ENCODE results near the gene IKZF2. TPM values are rescaled to one million over a fixed set of nuclear protein-coding genes. Genes with fewer than 3 reads are reported as not detected.

The IKZF2 gene
- total and polyA plus RNA-seq, 2 of the 4 experiments (the other 2 are of a cell fraction): 2.1 to 25.5 TPM

- H3K4me3 ChIP-seq (ENCODE audit: insufficient read depth, low read depth, low read length): no peak overlapping the region
Observed at GRCh38 chr2:213161759-213162515, 10.5 kb upstream of the IKZF2 start.

More at GRCh38 chr2:213161759-213162515, 10.5 kb upstream of the IKZF2 start:
- no peaks in the 10 kb centered on the region for H3K79me1 ChIP-seq (ENCODE audit: low read depth in 1 of 2, low read length in 2 of 2)
- peak overlapping the region; percentile 51 for H3K4me2 ChIP-seq (ENCODE audit: low read depth, low read length)
- DNase-seq: peak; percentile 76
- H3K4me1 ChIP-seq (ENCODE audit: control insufficient read depth, insufficient read depth, low read length): peaks cover 5% of the 10 kb centered on the region
- peak overlapping the region; percentile 75 for H3K56ac ChIP-seq (ENCODE audit: extremely low read depth, insufficient read depth, low read length)
- peak overlapping the region; percentile 25; the same call in 1 of the 2 replicates for H2AK5ac ChIP-seq (ENCODE audit: low read depth, low read length)
- H4K91ac ChIP-seq (ENCODE audit: insufficient read depth, low read depth, low read length): peak overlapping the region; percentile 68
- H2BK15ac ChIP-seq (ENCODE audit: low read depth, low read length): peak overlapping the region; percentile 9; the same call in 2 of the 3 replicates
- H2BK120ac ChIP-seq (ENCODE audit: low read depth, low read length): peak overlapping the region; percentile 88
- H3K14ac ChIP-seq (replicated peaks; ENCODE audit: low read depth, low read length): peak overlapping the region; percentile 46; the same call in 1 of the 2 replicates
- H3K9ac ChIP-seq (ENCODE audit: low read depth, low read length): peak overlapping the region; percentile 56; the same call in 1 of the 2 replicates
- H2BK5ac ChIP-seq (ENCODE audit: low read depth, low read length, poor library complexity, severe bottlenecking): peak overlapping the region; percentile 87
- peak; percentile 48 for ATAC-seq (ENCODE audit: low read depth)
- WGBS, 2 experiments (ENCODE audit: extremely low coverage in 2 of 2, insufficient read length in 1 of 2): no CpG with 5 or more reads among the region's 5 CpGs
- BruUV-seq (replicated peaks): no TSS peak
- H3K23ac ChIP-seq (ENCODE audit: low read depth, low read length): peak overlapping the region; percentile 57
- H3K4ac ChIP-seq (ENCODE audit: low read depth, low read length): peak overlapping the region; percentile 36; the same call in 1 of the 2 replicates
- H3K27ac ChIP-seq (ENCODE audit: insufficient read depth, low read length): peak overlapping the region; percentile 81
- H3K36me3 ChIP-seq (ENCODE audit: control insufficient read depth, insufficient read depth, low read length): no peaks in the 10 kb centered on the region
- H4K20me1 ChIP-seq (ENCODE audit: insufficient read depth, low read length): no peaks in the 10 kb centered on the region
- no peaks in the 10 kb centered on the region for H3K27me3 ChIP-seq (ENCODE audit: control insufficient read depth, insufficient read depth, low read length)
- peak overlapping the region; percentile 58 for H3K18ac ChIP-seq (ENCODE audit: low read depth, low read length)
- peak overlapping the region; percentile 93 for H2BK20ac ChIP-seq (ENCODE audit: low read depth, low read length)
- POLR2A ChIA-PET (ENCODE audit: unreplicated experiment): no interaction called here
- in situ Hi-C loops (cut with MboI; ENCODE audit: low sequenced_read_pairs) (no loop called here), intact Hi-C loops (cut with micrococcal nuclease) (loop anchor here (2.0 kb wide), 1 partner anchor 77 kb away; no protein-coding TSS in a partner anchor), dilution Hi-C loops (cut with HindIII; ENCODE audit: low sequenced_read_pairs, unreplicated experiment) (no loop called here)
- no peak for TF ChIP-seq CEBPB (IDR thresholded peaks at IDR 0.05; ENCODE audit: low read depth, low read length)
- no peak for TF ChIP-seq RFX5 (IDR thresholded peaks at IDR 0.05; ENCODE audit: low read depth, low read length)
- TF ChIP-seq FOS (IDR thresholded peaks at IDR 0.05; ENCODE audit: low read depth, low read length): no peak
- TF ChIP-seq MXI1 (IDR thresholded peaks at IDR 0.05; ENCODE audit: borderline replicate concordance, low read depth, low read length): no peak
- H2AFZ ChIP-seq (replicated peaks; ENCODE audit: low read length, poor library complexity): no peak overlapping the region
- no peaks in the 10 kb centered on the region for H3K9me3 ChIP-seq (ENCODE audit: control insufficient read depth, insufficient read depth, low read length)
- CTCF ChIA-PET: interaction anchor here (0.9 to 2.6 kb wide), 3 partner anchors 8 to 449 kb away, joined by 3 to 11 read pairs (median 3); no protein-coding TSS in a partner anchor
- no peaks in the 10 kb centered on the region for H3K9me1 ChIP-seq (ENCODE audit: insufficient read depth, low read length)
- H2AK9ac ChIP-seq (replicated peaks; ENCODE audit: low read depth, low read length, poor library complexity): no peak overlapping the region
- peak overlapping the region; percentile 60; the same call in 1 of the 2 replicates for H4K5ac ChIP-seq (ENCODE audit: low read depth, low read length)
- H4K8ac ChIP-seq (ENCODE audit: low read depth in 2 of 2, low read length in 2 of 2): peak overlapping the region; percentile 20 to 43

Measured in IMR-90 (cell line).